ENCODE measurements around the gene SPRED2. TPM values are rescaled to one million over a fixed set of nuclear protein-coding genes. Genes with fewer than 3 reads are reported as not detected.

Gene SPRED2
- total and polyA plus RNA-seq, 7 experiments from 2014 or later = 0.34 to 7.9 (median 0.57) TPM

- H3K36me3 ChIP-seq (ENCODE audit: control insufficient read depth in 2 of 3, insufficient read depth in 3 of 3, low read length in 3 of 3) = no peaks in the 10 kb centered on the region
- intact Hi-C loops (cut with micrococcal nuclease) = loop anchor here (5.0 kb wide), 2 partner anchors 52 to 87 kb away; no protein-coding TSS in a partner anchor
- no peaks in the 10 kb centered on the region for H3K9me3 ChIP-seq (ENCODE audit: control insufficient read depth in 2 of 3, low read length in 3 of 3)
- POLR2A ChIA-PET = no interaction called here
- H3K4me3 ChIP-seq (ENCODE audit: low read length) = no peak overlapping the region
- H3K4me1 Mint-ChIP-seq = peaks cover 0 to 50% (median 11%) of the 10 kb centered on the region in 7 donors
- no peak overlapping the region for H3K4me3 Mint-ChIP-seq
- no peaks in the 10 kb centered on the region for H3K4me1 ChIP-seq (ENCODE audit: control insufficient read depth in 2 of 2, insufficient read depth in 2 of 2, low read length in 2 of 2)
- no peaks in the 10 kb centered on the region for H3K9me3 Mint-ChIP-seq
- H3K27ac Mint-ChIP-seq = no peak overlapping the region
- no peak for DNase-seq
- no peak for ATAC-seq
- H3K27ac ChIP-seq (ENCODE audit: low read depth, low read length) = no peak overlapping the region
- CTCF ChIA-PET = no interaction called here
- no peaks in the 10 kb centered on the region for H3K36me3 Mint-ChIP-seq
- H3K27me3 ChIP-seq (ENCODE audit: control insufficient read depth in 2 of 2, insufficient read depth in 2 of 2, low read length in 2 of 2) = no peaks in the 10 kb centered on the region
- H3K27me3 Mint-ChIP-seq = peaks cover 0 to 10% (median 3%) of the 10 kb centered on the region in 5 donors
Measured at GRCh38 chr2:65354773-65355172, 77.6 kb downstream of the SPRED2 start.

GRCh38 chr2:65353927-65354326 lies 78.5 kb downstream of the SPRED2 start:
- no peak overlapping the region for H3K27ac Mint-ChIP-seq
- H3K9me3 Mint-ChIP-seq = no peaks in the 10 kb centered on the region
- H3K27me3 ChIP-seq (ENCODE audit: control insufficient read depth in 2 of 2, insufficient read depth in 2 of 2, low read length in 2 of 2) = no peaks in the 10 kb centered on the region
- peaks cover 0 to 50% (median 11%) of the 10 kb centered on the region in 7 donors for H3K4me1 Mint-ChIP-seq
- no peak for DNase-seq
- no peaks in the 10 kb centered on the region for H3K9me3 ChIP-seq (ENCODE audit: control insufficient read depth in 2 of 3, low read length in 3 of 3)
- H3K36me3 ChIP-seq (ENCODE audit: control insufficient read depth in 2 of 3, insufficient read depth in 3 of 3, low read length in 3 of 3) = no peaks in the 10 kb centered on the region
- no peaks in the 10 kb centered on the region for H3K36me3 Mint-ChIP-seq
- CTCF ChIA-PET = no interaction called here
- no peak overlapping the region for H3K27ac ChIP-seq (ENCODE audit: low read depth, low read length)
- peak; percentile 29 for ATAC-seq
- POLR2A ChIA-PET = no interaction called here
- H3K4me3 ChIP-seq (ENCODE audit: low read length) = no peak overlapping the region
- no peak overlapping the region for H3K4me3 Mint-ChIP-seq
- no peaks in the 10 kb centered on the region for H3K4me1 ChIP-seq (ENCODE audit: control insufficient read depth in 2 of 2, insufficient read depth in 2 of 2, low read length in 2 of 2)
- H3K27me3 Mint-ChIP-seq = peaks cover 0 to 10% (median 3%) of the 10 kb centered on the region in 5 donors
- intact Hi-C loops (cut with micrococcal nuclease) = loop anchor here in 1 of 2 donors (5.0 kb wide), 1 partner anchor 87 kb away; no protein-coding TSS in a partner anchor

GRCh38 chr2:65353046-65353445 lies 79.4 kb downstream of the SPRED2 start:
- DNase-seq (no peak), ATAC-seq (no peak)
- peaks cover 0 to 43% (median 11%) of the 10 kb centered on the region in 7 donors for H3K4me1 Mint-ChIP-seq
- CTCF ChIA-PET = interaction anchor here (0.6 kb wide), 2 partner anchors 38 to 287 kb away, joined by 3 read pairs; no protein-coding TSS in a partner anchor
- H3K9me3 Mint-ChIP-seq = peaks cover 0 to under 1% (median 0%) of the 10 kb centered on the region in 11 donors
- intact Hi-C loops (cut with micrococcal nuclease) = loop anchor here in 1 of 2 donors (5.0 kb wide), 1 partner anchor 86 kb away; no protein-coding TSS in a partner anchor
- H3K4me3 Mint-ChIP-seq = no peak overlapping the region
- no peak overlapping the region for H3K27ac Mint-ChIP-seq
- H3K36me3 Mint-ChIP-seq = peaks cover 0 to 2% (median 0%) of the 10 kb centered on the region in 5 donors
- Histone ChIP-seq H3K36me3 (ENCODE audit: control insufficient read depth in 2 of 3, insufficient read depth in 3 of 3, low read length in 3 of 3) (no peaks in the 10 kb centered on the region), H3K27me3 (ENCODE audit: control insufficient read depth in 2 of 2, insufficient read depth in 2 of 2, low read length in 2 of 2) (no peaks in the 10 kb centered on the region), H3K4me1 (ENCODE audit: control insufficient read depth in 2 of 2, insufficient read depth in 2 of 2, low read length in 2 of 2) (no peaks in the 10 kb centered on the region), H3K4me3 (ENCODE audit: low read length) (no peak overlapping the region), H3K27ac (ENCODE audit: low read depth, low read length) (no peak overlapping the region), H3K9me3 (ENCODE audit: control insufficient read depth in 2 of 3, low read length in 3 of 3) (no peaks in the 10 kb centered on the region)
- peaks cover 0 to 11% (median 3%) of the 10 kb centered on the region in 5 donors for H3K27me3 Mint-ChIP-seq
- POLR2A ChIA-PET = no interaction called here

- Histone ChIP-seq H3K27me3 (ENCODE audit: control insufficient read depth in 2 of 2, insufficient read depth in 2 of 2, low read length in 2 of 2) (no peaks in the 10 kb centered on the region), H3K4me3 (ENCODE audit: low read length) (no peak overlapping the region), H3K36me3 (ENCODE audit: control insufficient read depth in 2 of 3, insufficient read depth in 3 of 3, low read length in 3 of 3) (no peaks in the 10 kb centered on the region), H3K27ac (ENCODE audit: low read depth, low read length) (no peak overlapping the region), H3K9me3 (ENCODE audit: control insufficient read depth in 2 of 3, low read length in 3 of 3) (no peaks in the 10 kb centered on the region), H3K4me1 (ENCODE audit: control insufficient read depth in 2 of 2, insufficient read depth in 2 of 2, low read length in 2 of 2) (no peaks in the 10 kb centered on the region)
- H3K9me3 Mint-ChIP-seq = peaks cover 0 to 3% (median 0%) of the 10 kb centered on the region in 11 donors
- H3K27ac Mint-ChIP-seq = no peak overlapping the region
- ATAC-seq (no peak), DNase-seq (no peak)
- no peak overlapping the region for H3K4me3 Mint-ChIP-seq
- CTCF ChIA-PET = interaction anchor here (0.6 kb wide), 1 partner anchor 100 kb away, joined by 3 read pairs; no protein-coding TSS in a partner anchor
- POLR2A ChIA-PET = interaction anchor here (0.7 kb wide), 1 partner anchor 27 kb away, joined by 3 read pairs; no protein-coding TSS in a partner anchor
- peaks cover 0 to 9% (median 0%) of the 10 kb centered on the region in 5 donors for H3K36me3 Mint-ChIP-seq
- H3K4me1 Mint-ChIP-seq = peaks cover 0 to 33% (median 9%) of the 10 kb centered on the region in 7 donors
- intact Hi-C loops (cut with micrococcal nuclease) = loop anchor here in 1 of 2 donors (5.0 kb wide), 1 partner anchor 85 kb away; no protein-coding TSS in a partner anchor
- peaks cover 0 to 19% (median 5%) of the 10 kb centered on the region in 5 donors for H3K27me3 Mint-ChIP-seq
Measured at GRCh38 chr2:65351948-65352595, 80.3 kb downstream of the SPRED2 start.

DNA sequence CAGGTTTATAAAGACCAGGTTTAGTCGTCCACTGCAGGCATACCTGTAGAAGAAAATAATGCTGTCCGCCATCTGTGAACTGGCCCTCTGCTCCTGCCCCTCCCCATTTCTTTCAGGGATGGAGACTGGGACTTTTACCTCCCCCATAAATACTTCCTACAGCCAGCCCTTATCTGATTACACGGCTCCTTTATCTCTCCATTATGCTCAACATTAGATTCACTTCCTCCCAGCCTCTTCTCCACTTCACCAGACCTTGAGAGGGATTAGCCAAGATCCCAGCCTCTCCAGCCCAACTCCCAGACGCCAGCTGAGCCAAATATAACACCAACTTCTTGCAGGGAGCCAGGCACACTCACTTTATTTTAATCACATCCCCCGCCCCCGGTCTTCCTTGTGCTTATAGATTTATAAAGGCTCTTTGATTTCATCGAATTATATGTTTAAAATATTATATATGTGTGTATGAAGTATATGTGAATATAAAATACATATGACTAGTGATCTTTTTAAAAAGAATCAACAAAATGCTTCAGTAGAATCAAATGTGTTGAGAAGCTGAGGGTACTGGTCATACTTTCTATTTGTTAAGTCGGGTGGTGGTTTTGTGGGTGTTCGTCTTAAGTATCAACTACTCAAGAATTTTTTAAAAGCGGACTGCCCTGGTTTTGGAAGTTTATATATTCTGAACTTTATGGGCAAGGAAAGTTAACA lies 81.0 kb downstream of the SPRED2 start:
- ChIA-PET CTCF (interaction anchor here (0.6 kb wide), 1 partner anchor 99 kb away, joined by 3 read pairs; no protein-coding TSS in a partner anchor), POLR2A (no interaction called here)
- intact Hi-C loops (cut with micrococcal nuclease) = loop anchor here in 1 of 2 donors (5.0 kb wide), 1 partner anchor 84 kb away; no protein-coding TSS in a partner anchor
- H3K27ac ChIP-seq (ENCODE audit: low read depth, low read length) = no peak overlapping the region
- H3K27me3 Mint-ChIP-seq = peaks cover 0 to 19% (median 5%) of the 10 kb centered on the region in 5 donors
- no peaks in the 10 kb centered on the region for H3K36me3 ChIP-seq (ENCODE audit: control insufficient read depth in 2 of 3, insufficient read depth in 3 of 3, low read length in 3 of 3)
- H3K4me1 ChIP-seq (ENCODE audit: control insufficient read depth in 2 of 2, insufficient read depth in 2 of 2, low read length in 2 of 2) = no peaks in the 10 kb centered on the region
- DNase-seq (no peak), ATAC-seq (no peak)
- no peaks in the 10 kb centered on the region for H3K27me3 ChIP-seq (ENCODE audit: control insufficient read depth in 2 of 2, insufficient read depth in 2 of 2, low read length in 2 of 2)
- no peaks in the 10 kb centered on the region for H3K9me3 ChIP-seq (ENCODE audit: control insufficient read depth in 2 of 3, low read length in 3 of 3)
- peaks cover 0 to 9% (median 0%) of the 10 kb centered on the region in 5 donors for H3K36me3 Mint-ChIP-seq
- H3K27ac Mint-ChIP-seq = peak overlapping the region in 1 of 9 donors; percentile 31
- no peak overlapping the region for H3K4me3 ChIP-seq (ENCODE audit: low read length)
- peaks cover 0 to 30% (median 9%) of the 10 kb centered on the region in 7 donors for H3K4me1 Mint-ChIP-seq
- no peak overlapping the region for H3K4me3 Mint-ChIP-seq
- H3K9me3 Mint-ChIP-seq = peaks cover 0 to 3% (median 0%) of the 10 kb centered on the region in 11 donors

GRCh38 chr2:65350651-65351056 lies 81.7 kb downstream of the SPRED2 start:
- ChIA-PET CTCF (no interaction called here), POLR2A (no interaction called here)
- peak overlapping the region in 1 of 9 donors; percentile 1 for H3K27ac Mint-ChIP-seq
- Histone ChIP-seq H3K36me3 (ENCODE audit: control insufficient read depth in 2 of 3, insufficient read depth in 3 of 3, low read length in 3 of 3) (peaks cover 0 to 3% (median 0%) of the 10 kb centered on the region in 3 experiments), H3K4me3 (ENCODE audit: low read length) (no peak overlapping the region), H3K27ac (ENCODE audit: low read depth, low read length) (no peak overlapping the region), H3K9me3 (ENCODE audit: control insufficient read depth in 2 of 3, low read length in 3 of 3) (no peaks in the 10 kb centered on the region), H3K27me3 (ENCODE audit: control insufficient read depth in 2 of 2, insufficient read depth in 2 of 2, low read length in 2 of 2) (no peaks in the 10 kb centered on the region), H3K4me1 (ENCODE audit: control insufficient read depth in 2 of 2, insufficient read depth in 2 of 2, low read length in 2 of 2) (no peaks in the 10 kb centered on the region)
- peaks cover 0 to 14% (median 1%) of the 10 kb centered on the region in 5 donors for H3K27me3 Mint-ChIP-seq
- intact Hi-C loops (cut with micrococcal nuclease) = loop anchor here in 1 of 2 donors (5.0 kb wide), 1 partner anchor 83 kb away; no protein-coding TSS in a partner anchor
- DNase-seq (peak in 4 of 9 donors; percentile 3 to 11 (median 4)), ATAC-seq (no peak)
- H3K4me1 Mint-ChIP-seq = peaks cover 0 to 24% (median 9%) of the 10 kb centered on the region in 7 donors
- peaks cover 0 to 3% (median 0%) of the 10 kb centered on the region in 11 donors for H3K9me3 Mint-ChIP-seq
- H3K36me3 Mint-ChIP-seq = peaks cover 0 to 9% (median 6%) of the 10 kb centered on the region in 5 donors
- no peak overlapping the region for H3K4me3 Mint-ChIP-seq

All from naive thymus-derived CD4-positive, alpha-beta T cell (primary cell).